Smooth muscle cell (in vitro differentiated cells): Measurements from ENCODE around the gene ARHGEF37. TPM values are rescaled to one million over a fixed set of nuclear protein-coding genes. Genes with fewer than 3 reads are reported as not detected.
"Not testable (repeated sequence)": the region's sequence is repeated elsewhere in the genome, so short reads cannot be mapped to it uniquely, and the experiment has no call there.

Experiments used
- DNase-seq: peaks from one replicate; lab custom pipeline; 2025; ENCODE audit not compliant: unreplicated experiment; lab: John Stamatoyannopoulos, UW
- H2AFZ ChIP-seq: fragments of 200-600 bp; sonication (generic); 2 replicates; pipeline ENCODE4 v1.6.0; 2016; ENCODE audit warnings: antibody characterized with exemption, low read depth, mild to moderate bottlenecking
- H3F3A ChIP-seq: fragments of 200-600 bp; sonication (generic); 2 replicates; pipeline ENCODE4 v1.6.0; 2017; ENCODE audit warnings: antibody characterized with exemption, low read depth
- H3K27ac ChIP-seq: fragments of 200-600 bp; sonication (generic); 2 replicates; pipeline ENCODE4 v1.5.1; 2016; ENCODE audit warnings: low read depth, mild to moderate bottlenecking
- H3K27me3 ChIP-seq: fragments of 200-600 bp; sonication (generic); 2 replicates; pipeline ENCODE4 v1.6.1; 2016; ENCODE audit warnings: low read depth, mild to moderate bottlenecking
- H3K36me3 ChIP-seq: fragments of 200-600 bp; sonication (generic); 2 replicates; pipeline ENCODE4 v1.5.1; 2016; ENCODE audit warnings: low read depth
- H3K4me1 ChIP-seq: fragments of 200-600 bp; sonication (generic); 2 replicates; pipeline ENCODE4 v1.5.1; 2016; ENCODE audit warnings: low read depth
- H3K4me2 ChIP-seq: fragments of 200-600 bp; sonication (generic); 2 replicates; pipeline ENCODE4 v1.6.0; 2016; ENCODE audit warnings: mild to moderate bottlenecking
- H3K4me3 ChIP-seq: fragments of 200-600 bp; sonication (generic); 2 replicates; pipeline ENCODE4 v1.5.1; 2016; ENCODE audit warnings: mild to moderate bottlenecking
- H3K79me2 ChIP-seq: fragments of 200-600 bp; sonication (generic); 2 replicates; pipeline ENCODE4 v1.6.0; 2016; ENCODE audit warnings: low read depth, mild to moderate bottlenecking
- H3K9ac ChIP-seq: fragments of 200-600 bp; sonication (generic); 2 replicates; pipeline ENCODE4 v1.6.0; 2016; ENCODE audit warnings: low read depth
- H3K9me3 ChIP-seq: fragments of 200-600 bp; sonication (generic); replicated peaks from 2 replicates; pipeline ENCODE4 v1.5.1; 2016; ENCODE audit warnings: low read depth
- H4K20me1 ChIP-seq: fragments of 200-600 bp; sonication (generic); 2 replicates; pipeline ENCODE4 v1.6.0; 2016; ENCODE audit warnings: low read depth
- CTCF ChIP-seq: fragments of 200-600 bp; sonication (generic); IDR thresholded peaks from 2 replicates; pipeline ENCODE4 v1.5.1; 2017; ENCODE audit warnings: borderline replicate concordance, mild to moderate bottlenecking, antibody characterized with exemption; ENCODE audit not compliant: insufficient read depth, poor library complexity, severe bottlenecking
- WGBS: methylation state at CpG from one replicate; pipeline ENCODE4 v1.1.7; 2016; ENCODE audit warnings: low lambda C conversion rate; 5-methylcytosine and 5-hydroxymethylcytosine counted together
- polyA plus RNA-seq: library from polyadenylated mRNA; unstranded; fragments of >200 nt; fragmentation: Nextera tagmentation; extraction: Ambion mirVana; gene quantifications from 2 replicates; pipeline ENCODE4 v1.2.1, GENCODE V29; 2016
- total RNA-seq: library from RNA; depleted of rRNA; stranded (reverse); fragments of >200 nt; gene quantifications from 2 replicates; pipeline ENCODE4 v1.2.3, GENCODE V29; 2014

The ARHGEF37 gene
- total and polyA plus RNA-seq, 2 experiments from 2014 or later: 0.70 to 1.4 TPM

- no peak overlapping the region for H3K4me3 ChIP-seq
- H3K4me2 ChIP-seq: no peak overlapping the region
- no peaks in the 10 kb centered on the region for H3K4me1 ChIP-seq
- H2AFZ ChIP-seq: no peak overlapping the region
- H3K27me3 ChIP-seq: no peaks in the 10 kb centered on the region
- no peaks in the 10 kb centered on the region for H3K9me3 ChIP-seq
- H3K27ac ChIP-seq: no peak overlapping the region
- H3K36me3 ChIP-seq: no peaks in the 10 kb centered on the region
- no peaks in the 10 kb centered on the region for H4K20me1 ChIP-seq
- H3K79me2 ChIP-seq: no peaks in the 10 kb centered on the region
- peaks cover 3% of the 10 kb centered on the region for H3F3A ChIP-seq
- 62% methylated on average over 6 of the region's 6 CpGs for WGBS
- no peak for TF ChIP-seq CTCF
- H3K9ac ChIP-seq: no peak overlapping the region
- no peak for DNase-seq
Observed at GRCh38 chr5:149667829-149668330, 86.6 kb downstream of the ARHGEF37 start.

DNA sequence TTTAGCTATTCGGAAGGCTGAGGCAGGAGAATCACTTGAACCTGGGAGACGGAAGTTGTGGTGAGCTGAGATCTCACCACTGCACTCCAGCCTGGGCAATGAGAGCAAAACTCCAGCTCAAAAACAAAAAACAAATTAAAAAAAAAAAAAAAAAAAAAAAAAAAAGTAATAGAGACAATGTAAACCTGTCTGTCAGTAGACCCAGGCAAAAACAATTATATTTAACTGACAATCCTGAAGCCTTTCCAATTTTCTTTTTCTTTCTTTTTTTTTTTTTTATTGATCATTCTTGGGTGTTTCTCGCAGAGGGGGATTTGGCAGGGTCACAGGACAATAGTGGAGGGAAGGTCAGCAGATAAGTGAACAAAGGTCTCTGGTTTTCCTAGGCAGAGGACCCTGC lies 88.0 kb downstream of the ARHGEF37 start:
- not testable (repeated sequence) for H3K9ac ChIP-seq, DNase-seq, H3K9me3 ChIP-seq, H2AFZ ChIP-seq, H3K4me1 ChIP-seq, H3K27ac ChIP-seq, H3K79me2 ChIP-seq, H3K4me3 ChIP-seq, H3K4me2 ChIP-seq, H3K27me3 ChIP-seq, H4K20me1 ChIP-seq, H3K36me3 ChIP-seq, H3F3A ChIP-seq
- WGBS: 80% methylated on average over 2 of the region's 3 CpGs

DNA sequence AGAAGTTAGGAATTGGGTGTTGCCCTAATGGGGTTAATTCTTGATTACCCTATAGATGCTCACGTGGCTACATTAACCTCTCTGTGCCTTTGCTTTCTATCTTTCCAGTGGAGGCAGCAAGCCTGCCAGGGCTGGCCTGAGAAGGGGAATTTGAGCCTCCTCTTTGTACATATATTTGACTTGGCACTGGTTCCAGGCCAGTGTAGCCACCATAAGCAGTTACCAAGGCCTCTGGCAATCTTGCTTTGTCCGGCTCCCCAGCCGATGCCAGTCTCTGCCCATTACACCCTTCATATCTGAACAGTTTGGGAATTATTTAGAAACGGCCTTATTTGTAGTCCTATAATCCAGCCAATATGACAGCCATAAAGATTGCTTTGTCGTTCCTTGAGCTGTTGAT lies 90.2 kb downstream of the ARHGEF37 start:
- Histone ChIP-seq H3K27me3 (no peaks in the 10 kb centered on the region), H2AFZ (no peak overlapping the region), H3K79me2 (no peaks in the 10 kb centered on the region), H3K4me2 (no peak overlapping the region), H3K9ac (no peak overlapping the region), H3K27ac (no peak overlapping the region), H3F3A (no peaks in the 10 kb centered on the region), H3K4me1 (no peaks in the 10 kb centered on the region), H3K36me3 (no peaks in the 10 kb centered on the region), H4K20me1 (no peaks in the 10 kb centered on the region), H3K9me3 (no peaks in the 10 kb centered on the region), H3K4me3 (no peak overlapping the region)
- 90% methylated on average over 5 of the region's 5 CpGs for WGBS
- DNase-seq: no peak
- no peak for TF ChIP-seq CTCF

GRCh38 chr5:149672701-149673476 lies 91.6 kb downstream of the ARHGEF37 start:
- no peak for DNase-seq
- H2AFZ ChIP-seq: no peak overlapping the region
- H3K9ac ChIP-seq: no peak overlapping the region
- WGBS: 98% methylated on average over 7 of the region's 7 CpGs
- H3K9me3 ChIP-seq: no peaks in the 10 kb centered on the region
- no peaks in the 10 kb centered on the region for H3K4me1 ChIP-seq
- no peaks in the 10 kb centered on the region for H4K20me1 ChIP-seq
- H3K27me3 ChIP-seq: no peaks in the 10 kb centered on the region
- H3K4me2 ChIP-seq: no peak overlapping the region
- no peaks in the 10 kb centered on the region for H3K36me3 ChIP-seq
- H3F3A ChIP-seq: no peaks in the 10 kb centered on the region
- no peaks in the 10 kb centered on the region for H3K79me2 ChIP-seq
- no peak overlapping the region for H3K4me3 ChIP-seq
- no peak overlapping the region for H3K27ac ChIP-seq
- TF ChIP-seq CTCF: no peak
